Measurements from ENCODE around the gene LRRTM3.

LRRTM3 gene

GRCh38 chr10:67144530-67144929, 218.7 kb downstream of the LRRTM3 start:
- DNase-seq = no peak

Measured in activated CD4-positive, alpha-beta T cell treated with anti-CD3 and anti-CD28 coated beads, Interleukin-2, amount 50 U/mL, for 48 hours (primary cell).